HL-60 (cell line): ENCODE measurements around the gene ABLIM1.

Experiments used
- DNase-seq, 2 experiments: peaks; one replicate each; pipeline ENCODE4 v3.0.0-alpha.2; 2010 to 2020; ENCODE audit warnings: low read depth in 1 of 2, low spot score in 1 of 2
- H3K27ac ChIP-seq: fragments of 250-450 bp; sonication (Bioruptor Pico); replicated peaks from 2 replicates; pipeline ENCODE4 v1.5.1; 2020; ENCODE audit warnings: mild to moderate bottlenecking, moderate library complexity
- H3K27me3 ChIP-seq: fragments of 250-450 bp; sonication (Bioruptor Pico); 2 replicates; pipeline ENCODE4 v1.5.1; 2021; ENCODE audit warnings: mild to moderate bottlenecking, moderate library complexity; ENCODE audit not compliant: insufficient read depth, poor library complexity, severe bottlenecking
- H3K4me3 ChIP-seq: replicated peaks from 2 replicates; pipeline ENCODE4 v1.5.1; 2011; ENCODE audit warnings: mild to moderate bottlenecking, control low read depth, low read length; ENCODE audit not compliant: insufficient read depth
- GABPA ChIP-seq: IDR thresholded peaks from 2 replicates; pipeline ENCODE4 v1.6.1; 2012; ENCODE audit warnings: low read depth
- POLR2AphosphoS5 ChIP-seq: IDR thresholded peaks from 2 replicates; pipeline ENCODE4 v1.6.1; 2012; ENCODE audit warnings: low read depth
- REST ChIP-seq: IDR thresholded peaks from 2 replicates; pipeline ENCODE4 v1.6.1; 2012; ENCODE audit warnings: low read depth; ENCODE audit not compliant: insufficient replicate concordance
- SPI1 ChIP-seq: IDR thresholded peaks from 2 replicates; pipeline ENCODE4 v1.6.1; 2012; ENCODE audit warnings: low read depth, mild to moderate bottlenecking, borderline replicate concordance
- TF ChIP-seq, protein P1 (sequence below): IDR thresholded peaks from one replicate; pipeline ENCODE4 v1.5.1; 2011; ENCODE audit warnings: low read length, control low read depth, inconsistent platforms; ENCODE audit not compliant: insufficient read depth

Gene ABLIM1

DNA sequence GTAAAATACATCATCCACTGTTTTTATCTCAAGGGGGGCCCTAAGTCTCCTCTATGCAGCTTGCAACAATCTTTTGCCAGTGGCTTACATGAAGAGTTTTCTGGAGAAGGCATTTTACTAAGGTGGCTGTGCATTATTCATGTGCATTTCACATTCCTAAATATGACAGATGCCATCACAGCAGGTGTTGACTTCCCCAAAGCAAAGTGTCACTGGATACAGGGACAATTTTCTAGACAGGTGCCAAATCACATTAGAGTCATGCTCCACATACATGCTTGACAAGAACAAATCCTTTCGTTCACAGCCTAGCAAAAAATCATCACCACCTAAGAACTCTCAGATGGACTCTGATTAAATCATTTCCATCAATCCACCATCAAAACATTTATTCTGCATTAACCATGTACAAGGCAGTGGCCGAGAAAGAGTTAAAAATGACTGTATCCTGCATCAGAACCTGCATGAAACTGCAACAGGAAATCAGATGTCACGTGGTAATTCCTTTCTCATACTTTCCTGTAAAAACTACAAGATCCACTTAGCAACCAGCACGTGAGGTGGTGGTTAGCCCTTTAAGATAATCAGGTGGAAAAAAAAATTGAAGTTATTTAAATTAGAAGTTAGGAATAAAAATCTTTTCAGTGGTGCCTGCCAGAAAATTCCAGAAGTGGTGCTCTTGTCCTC lies 165.6 kb downstream of the ABLIM1 start:
- Histone ChIP-seq H3K4me3 (no peak overlapping the region), H3K27me3 (no peaks in the 10 kb centered on the region), H3K27ac (no peak overlapping the region)
- TF ChIP-seq REST (no peak), GABPA (no peak), POLR2AphosphoS5 (no peak)
- TF ChIP-seq, protein P1, sequence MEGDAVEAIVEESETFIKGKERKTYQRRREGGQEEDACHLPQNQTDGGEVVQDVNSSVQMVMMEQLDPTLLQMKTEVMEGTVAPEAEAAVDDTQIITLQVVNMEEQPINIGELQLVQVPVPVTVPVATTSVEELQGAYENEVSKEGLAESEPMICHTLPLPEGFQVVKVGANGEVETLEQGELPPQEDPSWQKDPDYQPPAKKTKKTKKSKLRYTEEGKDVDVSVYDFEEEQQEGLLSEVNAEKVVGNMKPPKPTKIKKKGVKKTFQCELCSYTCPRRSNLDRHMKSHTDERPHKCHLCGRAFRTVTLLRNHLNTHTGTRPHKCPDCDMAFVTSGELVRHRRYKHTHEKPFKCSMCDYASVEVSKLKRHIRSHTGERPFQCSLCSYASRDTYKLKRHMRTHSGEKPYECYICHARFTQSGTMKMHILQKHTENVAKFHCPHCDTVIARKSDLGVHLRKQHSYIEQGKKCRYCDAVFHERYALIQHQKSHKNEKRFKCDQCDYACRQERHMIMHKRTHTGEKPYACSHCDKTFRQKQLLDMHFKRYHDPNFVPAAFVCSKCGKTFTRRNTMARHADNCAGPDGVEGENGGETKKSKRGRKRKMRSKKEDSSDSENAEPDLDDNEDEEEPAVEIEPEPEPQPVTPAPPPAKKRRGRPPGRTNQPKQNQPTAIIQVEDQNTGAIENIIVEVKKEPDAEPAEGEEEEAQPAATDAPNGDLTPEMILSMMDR, result no peak
- DNase-seq, result no peak

DNA sequence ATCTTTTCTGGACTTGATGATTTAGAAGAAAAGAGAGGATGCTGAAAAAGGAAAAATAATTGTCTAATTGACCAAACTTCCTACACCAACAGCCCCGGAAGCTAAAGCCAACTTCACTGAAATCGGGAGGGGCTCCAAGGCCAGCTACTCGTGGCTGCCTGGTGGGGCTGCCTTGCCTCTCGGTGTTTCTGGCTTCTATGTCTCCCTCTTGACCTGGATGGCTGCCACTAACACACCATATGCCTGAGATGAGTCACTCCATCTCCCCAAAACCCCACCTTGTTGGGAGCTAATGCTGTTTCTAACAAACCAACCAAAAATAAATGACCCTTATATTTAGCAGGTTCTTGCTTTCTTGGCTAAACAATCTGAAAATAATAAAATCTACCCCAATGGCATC lies 166.1 kb downstream of the ABLIM1 start:
- no peak overlapping the region for H3K27ac ChIP-seq
- TF ChIP-seq POLR2AphosphoS5, result no peak
- TF ChIP-seq, protein P1, result no peak
- TF ChIP-seq GABPA, result no peak
- no peak for TF ChIP-seq SPI1
- no peak for TF ChIP-seq REST
- no peak overlapping the region for H3K4me3 ChIP-seq
- no peak for DNase-seq
- no peaks in the 10 kb centered on the region for H3K27me3 ChIP-seq

GRCh38 chr10:114491419-114491818 lies 166.7 kb downstream of the ABLIM1 start:
- TF ChIP-seq, protein P1, result no peak
- TF ChIP-seq REST, result no peak
- TF ChIP-seq POLR2AphosphoS5, result no peak
- no peak for TF ChIP-seq GABPA
- no peak for TF ChIP-seq SPI1
- Histone ChIP-seq H3K27ac (no peak overlapping the region), H3K4me3 (no peak overlapping the region), H3K27me3 (no peaks in the 10 kb centered on the region)
- DNase-seq, result no peak
